ENCODE results near the gene MYO1E.

Gene MYO1E

GRCh38 chr15:59355730-59356129, 16.9 kb downstream of the MYO1E start:
- no peak for DNase-seq (ENCODE audit: low spot score)
- in situ Hi-C loops (cut with MboI; ENCODE audit: low pct_unique_long_range_greater_than_20kb, low sequenced_read_pairs, unreplicated experiment), result no loop called here
- TF ChIP-seq, protein P1, sequence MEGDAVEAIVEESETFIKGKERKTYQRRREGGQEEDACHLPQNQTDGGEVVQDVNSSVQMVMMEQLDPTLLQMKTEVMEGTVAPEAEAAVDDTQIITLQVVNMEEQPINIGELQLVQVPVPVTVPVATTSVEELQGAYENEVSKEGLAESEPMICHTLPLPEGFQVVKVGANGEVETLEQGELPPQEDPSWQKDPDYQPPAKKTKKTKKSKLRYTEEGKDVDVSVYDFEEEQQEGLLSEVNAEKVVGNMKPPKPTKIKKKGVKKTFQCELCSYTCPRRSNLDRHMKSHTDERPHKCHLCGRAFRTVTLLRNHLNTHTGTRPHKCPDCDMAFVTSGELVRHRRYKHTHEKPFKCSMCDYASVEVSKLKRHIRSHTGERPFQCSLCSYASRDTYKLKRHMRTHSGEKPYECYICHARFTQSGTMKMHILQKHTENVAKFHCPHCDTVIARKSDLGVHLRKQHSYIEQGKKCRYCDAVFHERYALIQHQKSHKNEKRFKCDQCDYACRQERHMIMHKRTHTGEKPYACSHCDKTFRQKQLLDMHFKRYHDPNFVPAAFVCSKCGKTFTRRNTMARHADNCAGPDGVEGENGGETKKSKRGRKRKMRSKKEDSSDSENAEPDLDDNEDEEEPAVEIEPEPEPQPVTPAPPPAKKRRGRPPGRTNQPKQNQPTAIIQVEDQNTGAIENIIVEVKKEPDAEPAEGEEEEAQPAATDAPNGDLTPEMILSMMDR (IDR thresholded peaks at IDR 0.05; ENCODE audit: extremely low read depth, insufficient read depth, missing control alignments), result no peak

GRCh38 chr15:59354417-59355031, 18.1 kb downstream of the MYO1E start:
- no peak for DNase-seq (ENCODE audit: low spot score)
- TF ChIP-seq, protein P1 (IDR thresholded peaks at IDR 0.05; ENCODE audit: extremely low read depth, insufficient read depth, missing control alignments), result no peak
- in situ Hi-C loops (cut with MboI; ENCODE audit: low pct_unique_long_range_greater_than_20kb, low sequenced_read_pairs, unreplicated experiment), result no loop called here

DNA sequence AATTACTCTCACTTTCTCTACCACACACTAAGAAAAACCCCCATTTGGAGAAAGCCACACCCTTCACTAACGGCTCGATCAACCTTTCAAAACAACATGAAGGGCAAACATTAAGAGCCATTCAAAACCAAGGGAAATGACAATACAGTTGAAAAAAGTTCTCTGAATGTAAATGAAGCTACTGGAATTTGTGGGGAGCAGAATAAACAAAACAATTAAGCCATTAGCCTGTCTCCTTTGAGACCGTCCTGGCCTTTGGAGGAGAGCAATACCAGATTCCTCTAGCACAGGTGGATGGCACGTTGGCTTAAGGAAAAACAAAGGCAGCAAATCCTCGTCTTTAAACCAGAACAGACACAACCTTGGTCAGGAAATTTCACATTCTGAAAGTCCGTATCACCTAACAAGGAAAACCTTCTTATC, 18.7 kb downstream of the MYO1E start:
- DNase-seq (ENCODE audit: low spot score), result peak; percentile 48
- in situ Hi-C loops (cut with MboI; ENCODE audit: low pct_unique_long_range_greater_than_20kb, low sequenced_read_pairs, unreplicated experiment), result no loop called here
- TF ChIP-seq, protein P1 (IDR thresholded peaks at IDR 0.05; ENCODE audit: extremely low read depth, insufficient read depth, missing control alignments), result no peak

DNA sequence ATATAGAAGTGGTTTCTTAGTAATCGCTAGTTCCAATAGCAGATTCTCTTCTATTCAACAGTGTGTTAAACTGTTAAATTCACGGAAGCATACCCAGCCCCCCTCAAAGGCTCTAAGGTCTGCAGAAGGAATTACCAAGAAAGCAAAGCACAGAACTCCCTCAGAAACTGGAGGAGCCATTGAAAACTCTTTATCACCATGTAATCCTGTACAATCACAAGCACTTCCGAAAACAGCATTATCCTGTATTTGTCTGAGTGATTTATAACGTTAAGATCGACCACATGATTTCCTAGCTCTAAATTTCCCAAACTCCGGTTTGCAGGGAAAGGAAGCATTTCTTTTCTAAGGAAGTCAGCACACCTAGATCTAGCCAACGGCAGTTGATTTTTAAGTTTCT, 20.0 kb downstream of the MYO1E start:
- DNase-seq (ENCODE audit: low spot score), result no peak
- TF ChIP-seq, protein P1 (IDR thresholded peaks at IDR 0.05; ENCODE audit: extremely low read depth, insufficient read depth, missing control alignments), result no peak
- in situ Hi-C loops (cut with MboI; ENCODE audit: low pct_unique_long_range_greater_than_20kb, low sequenced_read_pairs, unreplicated experiment), result no loop called here

DNA sequence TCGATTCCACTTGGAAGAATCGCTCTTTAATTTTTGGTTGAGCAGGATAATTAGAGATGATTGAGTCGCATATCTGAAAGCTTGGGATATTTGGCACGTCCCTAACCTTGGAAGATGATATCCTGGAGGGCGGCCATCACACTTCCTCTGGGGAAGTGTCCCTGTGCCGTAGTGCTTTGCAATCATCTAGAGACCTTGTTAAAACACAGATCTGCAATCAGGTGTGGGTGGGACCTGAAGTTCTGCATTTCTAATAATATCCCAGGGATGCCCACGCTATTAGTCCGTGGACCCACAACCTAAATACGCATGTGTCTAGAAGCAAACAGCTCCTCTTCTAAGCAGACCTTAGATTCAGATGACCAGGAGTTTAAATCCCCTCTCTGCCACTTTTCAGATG, 20.5 kb downstream of the MYO1E start:
- TF ChIP-seq, protein P1 (IDR thresholded peaks at IDR 0.05; ENCODE audit: extremely low read depth, insufficient read depth, missing control alignments), result no peak
- no peak for DNase-seq (ENCODE audit: low spot score)
- in situ Hi-C loops (cut with MboI; ENCODE audit: low pct_unique_long_range_greater_than_20kb, low sequenced_read_pairs, unreplicated experiment), result no loop called here

DNA sequence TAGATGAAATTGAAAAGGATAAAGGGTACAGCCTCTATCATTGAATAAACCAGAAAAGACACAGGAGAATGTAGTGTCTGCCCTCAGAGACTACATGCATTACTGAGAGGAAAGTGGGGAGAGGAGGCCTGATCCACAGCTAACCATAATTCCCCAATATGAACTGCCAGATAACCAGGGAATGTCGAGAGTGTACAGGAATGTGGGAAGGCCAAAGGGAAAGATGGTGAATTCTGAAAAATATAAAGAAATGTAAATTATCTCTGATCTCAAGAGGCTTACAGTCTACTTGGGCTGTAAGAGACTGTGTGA, 22.3 kb downstream of the MYO1E start:
- TF ChIP-seq, protein P1 (IDR thresholded peaks at IDR 0.05; ENCODE audit: extremely low read depth, insufficient read depth, missing control alignments), result no peak
- in situ Hi-C loops (cut with MboI; ENCODE audit: low pct_unique_long_range_greater_than_20kb, low sequenced_read_pairs, unreplicated experiment), result no loop called here
- no peak for DNase-seq (ENCODE audit: low spot score)

Measured in GM13977 (cell line).